Activated CD8-positive, alpha-beta memory T cell treated with anti-CD3 and anti-CD28 coated beads for 48 hours (primary cell): ENCODE results near the gene ZNF878.
"Not testable (repeated sequence)": the region's sequence is repeated elsewhere in the genome, so short reads cannot be mapped to it uniquely, and the experiment has no call there.

Experiments
- DNase-seq, 3 experiments: peaks; one replicate each; pipeline ENCODE4 v3.0.0-alpha.2; 2020; ENCODE audit warnings: low read depth in 2 of 3, low spot score in 2 of 3

The ZNF878 gene

DNA sequence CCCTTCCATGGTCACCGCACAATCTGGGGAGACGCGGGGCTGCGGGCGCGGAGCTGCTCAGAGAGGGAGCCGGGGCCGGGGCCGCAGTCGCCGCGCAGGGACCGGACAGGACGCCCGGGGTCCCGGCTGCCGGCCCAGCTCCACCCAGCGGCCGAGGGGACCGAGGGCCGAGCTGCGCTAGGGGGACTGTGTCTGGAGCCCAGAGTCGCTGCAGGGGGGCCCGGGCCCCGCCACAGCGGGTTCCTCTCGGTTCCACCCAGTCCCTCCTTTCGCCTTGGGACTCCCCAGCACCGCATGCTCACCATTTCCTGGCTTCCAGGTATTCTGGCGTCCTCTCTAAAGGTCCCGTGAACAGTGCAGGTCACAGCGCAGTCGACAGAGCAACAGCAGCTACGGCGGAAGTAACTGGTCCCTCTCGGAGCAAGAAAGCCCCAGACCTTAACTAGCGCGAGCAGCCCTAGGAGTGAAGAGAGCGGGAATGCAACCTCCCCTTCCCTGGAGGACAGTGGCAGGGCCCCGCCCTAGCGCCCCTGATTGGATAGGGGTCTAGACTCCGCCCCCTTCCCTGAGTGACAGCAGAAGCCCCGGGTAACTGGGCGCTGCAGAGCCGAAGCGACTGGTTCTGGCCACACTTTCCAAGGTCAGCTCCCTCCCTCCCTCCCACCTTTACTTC lies at the start of gene ZNF878:
Gene ZNF878, minus strand, starts transcription at position 465 of the 673 bp plus-strand sequence. Its CDS starts 160 bp downstream, at position 305.
- peak in 2 of 3 experiments; percentile 31 to 49 for DNase-seq

DNA sequence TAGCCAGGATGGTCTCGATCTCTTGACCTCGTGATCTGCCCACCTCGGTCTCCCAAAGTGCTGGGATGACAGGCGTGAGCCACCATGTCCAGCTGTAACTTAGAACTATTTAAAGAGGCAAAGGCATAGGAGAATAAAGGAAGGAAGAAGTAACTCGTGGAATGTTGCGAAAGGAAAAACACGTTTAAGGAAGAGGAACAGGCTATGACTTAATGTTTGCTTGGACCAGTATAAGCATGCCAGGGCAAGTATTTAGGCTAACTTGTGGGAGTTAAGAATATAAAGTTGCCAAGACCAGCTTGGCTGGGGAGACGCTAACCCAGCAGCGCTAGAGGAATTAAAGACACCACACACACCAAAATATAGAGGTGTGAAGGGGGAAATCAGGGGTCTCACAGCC lies 45.3 kb upstream of the ZNF878 start:
- DNase-seq, result no peak

GRCh38 chr19:12095111-12095790 lies 42.5 kb upstream of the ZNF878 start:
- no peak for DNase-seq

DNA sequence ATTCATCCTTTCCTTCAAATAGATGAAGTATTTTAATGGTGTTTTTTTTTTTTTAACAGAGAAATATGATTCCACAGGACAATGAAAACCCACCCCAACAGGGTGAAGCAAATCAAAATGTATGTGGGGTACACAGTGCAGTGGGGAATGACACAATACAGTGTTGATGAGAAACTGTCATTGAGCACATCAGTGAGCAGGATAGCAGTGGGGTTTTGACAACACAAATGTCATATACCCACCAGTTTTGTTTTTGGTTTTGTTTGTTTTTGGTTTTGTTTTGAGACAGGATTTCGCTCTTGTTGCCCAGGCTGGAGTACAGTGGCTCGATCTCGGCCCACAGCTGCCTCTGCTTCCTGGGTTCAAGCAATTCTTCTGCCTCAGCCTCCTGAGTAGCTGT lies 41.0 kb upstream of the ZNF878 start:
- no peak for DNase-seq

DNA sequence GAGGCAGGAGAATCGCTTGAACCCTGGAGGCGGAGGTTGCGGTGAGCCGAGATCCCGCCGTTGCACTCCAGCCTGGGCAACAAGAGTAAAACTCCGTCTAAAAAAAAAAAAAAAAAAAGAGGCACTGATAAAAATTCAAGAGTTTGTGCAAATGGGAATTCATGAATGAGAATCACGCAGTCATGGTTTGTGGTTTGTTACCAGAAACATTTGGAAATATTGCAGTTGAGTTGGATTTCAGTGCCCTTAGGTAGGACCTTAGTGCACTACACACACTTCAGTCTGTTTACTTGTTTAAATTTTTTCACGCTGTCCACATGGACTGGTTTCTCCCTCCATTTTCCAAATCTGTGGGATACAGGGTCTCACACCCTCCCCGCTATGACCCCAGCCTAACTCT lies 40.2 kb upstream of the ZNF878 start:
- no peak for DNase-seq

DNA sequence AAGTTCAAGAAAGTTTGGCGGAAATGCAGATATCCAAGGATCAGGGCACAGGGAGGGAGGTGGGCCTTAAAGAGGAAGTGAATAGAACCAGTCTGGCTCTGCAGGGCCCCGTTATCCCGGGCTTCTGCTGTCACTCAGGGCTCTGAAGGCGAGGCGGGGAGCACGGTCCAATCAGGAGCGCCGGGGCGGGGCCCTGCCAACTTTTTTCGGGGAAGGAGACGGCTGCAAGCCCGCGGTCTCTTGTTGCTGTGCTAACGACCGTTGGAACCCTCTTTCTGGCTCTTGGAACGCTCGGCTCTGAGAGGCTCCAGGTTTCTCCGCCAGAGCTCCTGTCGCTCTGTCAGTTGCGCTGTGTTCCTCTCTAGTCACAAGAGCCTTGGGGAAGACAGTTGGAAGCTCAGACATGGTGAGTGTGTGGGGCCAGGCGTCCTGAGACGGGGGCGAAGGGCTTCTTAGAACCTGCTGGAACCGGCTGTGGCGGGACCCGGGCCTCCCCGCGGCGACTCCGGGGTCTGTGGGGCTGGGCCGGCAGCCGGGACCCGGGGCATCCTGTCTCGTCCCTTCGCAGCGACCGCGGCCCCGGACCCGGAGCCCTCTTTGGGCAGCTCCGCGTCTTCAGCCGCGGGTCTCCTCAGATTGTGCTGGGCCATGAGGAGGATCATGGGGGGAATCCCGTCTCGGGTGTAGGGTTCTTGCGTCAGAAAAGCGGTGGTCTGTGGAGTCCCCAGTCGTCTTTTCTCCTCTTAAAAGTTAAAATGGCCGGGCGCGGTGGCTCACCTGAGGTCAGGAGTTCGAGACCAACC lies 39.5 kb upstream of the ZNF878 start:
- peak; percentile 35 to 63 (median 47) for DNase-seq

GRCh38 chr19:12090807-12091206 lies 38.0 kb upstream of the ZNF878 start:
- DNase-seq, result peak in 2 of 3 experiments; percentile 29 to 60

GRCh38 chr19:12085074-12085818 lies 32.5 kb upstream of the ZNF878 start:
- DNase-seq, result no peak

- not testable (repeated sequence) for DNase-seq
These were observed 30.6 kb upstream of the ZNF878 start for GRCh38 chr19:12083336-12083735.

- DNase-seq, result no peak
These were observed 24.6 kb upstream of the ZNF878 start for GRCh38 chr19:12077375-12077774.

- DNase-seq, result not testable (repeated sequence)
These were observed 23.6 kb upstream of the ZNF878 start for GRCh38 chr19:12076331-12076730.

DNA sequence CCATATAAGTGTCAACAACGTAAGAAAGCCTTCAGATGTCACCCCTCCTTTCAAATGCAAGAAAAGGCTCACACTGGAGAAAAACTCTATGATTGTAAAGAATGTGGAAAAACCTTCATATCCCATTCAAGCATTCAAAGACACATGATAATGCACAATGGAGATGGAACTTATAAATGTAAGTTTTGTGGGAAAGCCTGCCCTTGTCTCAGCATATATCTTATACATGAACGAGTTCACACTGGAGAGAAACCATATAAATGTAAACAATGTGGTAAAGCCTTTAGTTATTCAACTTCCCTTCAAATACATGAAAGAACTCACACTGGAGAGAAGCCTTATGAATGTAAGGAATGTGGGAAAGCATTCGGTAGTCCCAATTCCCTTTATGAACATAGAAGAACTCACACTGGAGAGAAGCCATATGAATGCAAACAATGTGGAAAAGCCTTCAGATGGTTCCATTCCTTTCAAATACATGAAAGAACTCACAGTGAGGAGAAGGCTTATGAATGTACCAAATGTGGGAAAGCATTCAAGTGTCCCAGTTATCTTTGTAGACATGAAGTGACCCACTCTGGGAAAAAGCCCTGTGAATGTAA lies 22.9 kb upstream of the ZNF878 start:
- DNase-seq, result no peak

DNA sequence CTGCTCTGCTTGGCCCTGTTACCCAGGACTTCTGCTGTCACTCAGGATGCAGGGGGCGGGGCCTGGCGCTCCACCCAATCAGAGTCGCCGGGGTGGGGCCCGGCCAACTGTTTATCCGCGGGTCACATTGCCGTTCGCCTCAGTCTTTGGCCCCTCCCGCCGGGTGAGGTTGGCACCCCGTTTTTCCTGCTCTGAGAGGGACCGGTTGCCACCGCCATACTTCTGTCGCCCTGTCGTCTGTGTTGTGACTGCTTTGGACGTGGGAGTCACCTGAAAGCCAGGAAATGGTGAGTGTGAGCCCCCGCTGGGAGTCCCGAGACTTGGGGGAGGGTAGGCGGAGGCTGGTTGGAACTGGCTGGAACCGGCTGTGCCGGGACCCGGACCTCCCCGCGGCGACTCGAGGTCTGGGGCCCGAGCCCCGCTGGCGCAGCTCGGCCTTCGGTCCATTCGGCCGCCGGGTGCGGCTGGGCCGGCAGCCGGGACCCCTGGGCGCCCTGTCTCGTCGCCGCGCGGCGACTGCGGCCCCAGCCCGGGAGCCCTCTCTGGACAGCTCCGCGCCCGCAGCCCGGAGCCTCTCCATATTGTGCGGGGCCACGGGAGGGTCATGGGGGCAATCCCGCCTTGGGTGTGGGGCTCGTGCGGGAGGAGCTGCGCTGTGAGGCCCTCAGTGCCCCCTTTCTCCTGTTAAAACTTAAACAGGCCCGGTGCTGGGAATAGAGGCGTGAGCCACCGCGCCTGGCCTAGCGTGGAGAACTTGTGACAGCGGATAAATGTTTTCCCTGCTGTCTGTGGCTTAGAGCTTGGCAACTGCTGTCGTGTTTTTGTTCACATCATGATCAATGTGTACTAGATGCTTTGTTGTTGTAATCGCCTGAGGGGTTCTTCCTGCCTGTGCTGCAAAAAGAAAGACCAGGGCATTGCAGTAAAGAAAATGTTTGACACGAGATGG lies 12.1 kb upstream of the ZNF878 start, which contains the start of gene ZNF844:
Gene ZNF844, plus strand, starts transcription at position 142 of the 949 bp plus-strand sequence. Its CDS starts 143 bp downstream, at position 285.
- peak; percentile 43 to 61 (median 44) for DNase-seq

DNA sequence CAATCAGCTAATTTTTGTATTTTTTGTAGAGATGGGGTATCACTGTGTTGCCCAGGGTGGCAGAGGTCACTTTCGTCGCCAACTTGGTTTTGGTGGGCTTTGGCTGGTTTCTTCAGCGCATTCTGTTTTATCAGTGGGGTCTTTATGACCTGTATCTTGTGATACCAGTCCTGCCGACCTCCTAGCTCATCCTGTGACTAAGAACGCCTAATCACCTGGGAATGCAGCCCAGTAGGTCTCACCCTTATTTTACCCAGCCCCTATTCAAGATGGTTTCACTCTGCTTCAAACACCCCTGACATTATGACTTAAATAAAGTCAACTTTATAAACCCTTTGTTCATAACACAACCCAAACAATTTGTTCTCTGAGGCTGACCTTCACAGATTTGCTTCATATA lies 3.0 kb upstream of the ZNF878 start:
- DNase-seq, result no peak

GRCh38 chr19:12052091-12052496 lies 667 bp downstream of the ZNF878 start:
- no peak for DNase-seq

- no peak for DNase-seq
These were observed 4.9 kb downstream of the ZNF878 start for GRCh38 chr19:12047868-12048267.

GRCh38 chr19:12043752-12044422 lies 8.9 kb downstream of the ZNF878 start:
- no peak for DNase-seq

DNA sequence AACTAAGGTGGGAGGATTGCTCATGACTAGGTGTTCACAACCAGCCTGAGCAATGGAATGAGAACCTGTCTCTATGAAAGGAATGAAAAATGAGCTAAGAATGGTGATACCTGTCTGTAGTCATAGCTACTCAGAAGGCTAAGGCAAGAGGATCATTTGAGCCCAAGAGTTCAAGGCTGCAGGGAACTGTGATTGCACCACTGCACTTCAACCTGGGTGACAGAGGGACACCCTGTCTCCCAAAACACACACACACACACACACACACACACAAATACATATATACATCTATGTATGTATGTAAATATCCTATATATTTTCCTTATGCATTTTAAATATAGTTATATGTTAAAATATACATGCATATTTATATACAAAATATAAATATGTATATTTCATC lies 9.9 kb downstream of the ZNF878 start:
- no peak for DNase-seq
